ENCODE data around the gene STUB1. TPM values are rescaled to one million over a fixed set of nuclear protein-coding genes. Genes with fewer than 3 reads are reported as not detected.

The STUB1 gene
- total and polyA plus RNA-seq, 10 of the 15 experiments (the other 5 are each of a cell fraction or from before 2014, with no cell fraction given): 4.2 to 136 (median 67.1) TPM

- FAIRE-seq: no peak
- Histone ChIP-seq H3K27me3 (replicated peaks in 1 of 2; ENCODE audit: control insufficient read depth in 2 of 2, insufficient read depth in 2 of 2, low read length in 1 of 2) (no peaks in the 10 kb centered on the region; a peak in 2 of 4 replicates), H3K4me2 (ENCODE audit: control insufficient read depth, insufficient read depth) (no peak overlapping the region), H3K4me1 (ENCODE audit: control insufficient read depth, insufficient read depth, low read length) (no peaks in the 10 kb centered on the region), H3K9me3 (replicated peaks; ENCODE audit: control insufficient read depth, insufficient read depth, low read length) (no peaks in the 10 kb centered on the region), H2AFZ (ENCODE audit: control insufficient read depth, low read depth, low read length) (no peak overlapping the region), H3K36me3 (ENCODE audit: control insufficient read depth in 2 of 2, insufficient read depth in 2 of 2, low read length in 1 of 2) (no peaks in the 10 kb centered on the region), H3K79me2 (ENCODE audit: control insufficient read depth, insufficient read depth, low read length) (no peaks in the 10 kb centered on the region), H3K4me3 (no peak overlapping the region), H3K27ac (ENCODE audit: control insufficient read depth, insufficient read depth) (no peak overlapping the region), H3K9ac (ENCODE audit: control insufficient read depth, insufficient read depth, low read length) (no peak overlapping the region), H4K20me1 (ENCODE audit: control insufficient read depth, insufficient read depth) (no peaks in the 10 kb centered on the region)
- no peak for TF ChIP-seq SREBF2 (IDR thresholded peaks at IDR 0.05; ENCODE audit: low read length)
- TF ChIP-seq EGR1 (IDR thresholded peaks at IDR 0.05; ENCODE audit: borderline replicate concordance in 1 of 2, low read depth in 2 of 2, low read length in 2 of 2): no peak
- no peak for TF ChIP-seq EZH2 (IDR thresholded peaks at IDR 0.05; ENCODE audit: borderline replicate concordance, control insufficient read depth, low read depth, low read length)
- TF ChIP-seq KAT2A (conservative IDR thresholded peaks at IDR 0.05; ENCODE audit: control insufficient read depth, low read depth, low read length): no peak
- no peak for TF ChIP-seq PAX5 (IDR thresholded peaks at IDR 0.05; ENCODE audit: borderline replicate concordance, low read depth, low read length)
- TF ChIP-seq ZNF384 (IDR thresholded peaks at IDR 0.05; ENCODE audit: borderline replicate concordance, low read depth, low read length): no peak
- TF ChIP-seq MLLT1 (IDR thresholded peaks at IDR 0.05): no peak
- no peak for TF ChIP-seq ZBTB11 (CRISPR knock-in tag; IDR thresholded peaks at IDR 0.05)
- TF ChIP-seq NKRF (conservative IDR thresholded peaks at IDR 0.05): no peak
- in situ Hi-C loops (cut with MboI): loop anchor here (5.0 kb wide), 1 partner anchor 77 kb away; the partner anchor contains the start of genes CHTF18 and RPUSD1
- RAD21 ChIA-PET (ENCODE audit: unreplicated experiment): interaction anchor here (0.5 kb wide), 1 partner anchor 317 kb away, joined by 4 read pairs; no protein-coding TSS in a partner anchor
- CTCF ChIA-PET: interaction anchor here (0.6 to 1.3 kb wide), 3 partner anchors 31 to 210 kb away, joined by 3 to 5 read pairs (median 4); no protein-coding TSS in a partner anchor
- ATAC-seq: no peak
- BruUV-seq (replicated peaks): no TSS peak
- DNase-seq (ENCODE audit: low read depth, low spot score): no peak
- POLR2A ChIA-PET: no interaction called here
- intact Hi-C loops (cut with micrococcal nuclease; ENCODE audit: unreplicated experiment): loop anchor here (1.0 to 2.0 kb wide), 2 partner anchors 75 to 392 kb away; no protein-coding TSS in a partner anchor
- SMC1A ChIA-PET (ENCODE audit: uncharacterized antibody, unreplicated experiment): no interaction called here
- WGBS (ENCODE audit: insufficient coverage, insufficient replicate concordance, low lambda C conversion rate, missing lambda C conversion rate): 25% methylated on average over 21 of the region's 21 CpGs
These were observed 30.4 kb downstream of the STUB1 start for GRCh38 chr16:710500-711075.
